HCT116 (cell line): ENCODE data around the gene PARG. TPM values are rescaled to one million over a fixed set of nuclear protein-coding genes. Genes with fewer than 3 reads are reported as not detected.

Experiments
- ATAC-seq: fragments of 200-7000 bp; cut with Tn5 transposase; 2 replicates; pipeline ENCODE4 v1.9.1; 2020; ENCODE audit warnings: mild to moderate bottlenecking, moderate library complexity
- BruUV-seq: library from RNA; stranded (reverse); fragments of 400-500 nt; replicated peaks from 2 replicates; lab custom pipeline; 2021; lab: Mats Ljungman, UMichigan
- CTCF ChIA-PET: fragments of 300-600 bp; sonication (Branson Sonifier 250); formaldehyde crosslinking; loops from one replicate; lab custom pipeline; 2021; ENCODE audit warnings: antibody characterized with exemption; lab: Charles Lee
- POLR2A ChIA-PET: fragments of 300-600, 350-600 bp; sonication (Branson Sonifier 250); formaldehyde crosslinking; loops from one replicate; lab custom pipeline; 2021; ENCODE audit warnings: antibody characterized with exemption; lab: Charles Lee
- RAD21 ChIA-PET, 2 experiments: fragments of 300-600 bp; sonication (Branson Sonifier 250); formaldehyde crosslinking; loops; one replicate each; lab custom pipeline; 2023; ENCODE audit warnings: low total read pairs in 2 of 2; ENCODE audit not compliant: uncharacterized antibody in 2 of 2, unreplicated experiment in 2 of 2, low non-redundant PET in 1 of 2; lab: Charles Lee
- DNase-seq: peaks from one replicate; pipeline ENCODE4 v3.0.0-alpha.2; 2010; ENCODE audit warnings: low read depth, low spot score
- H2AFZ ChIP-seq: fragments of 200-600 bp; shearing (Covaris generic), sonication (generic); 2 replicates; pipeline ENCODE4 v1.6.1; 2017; ENCODE audit warnings: low read depth, mixed run types, mixed read lengths, antibody characterized with exemption, low read length; ENCODE audit not compliant: poor library complexity, severe bottlenecking
- H3K27ac ChIP-seq: 2 replicates; pipeline ENCODE4 v1.5.1; 2012; ENCODE audit warnings: low read depth, low read length
- H3K27me3 ChIP-seq: fragments of 200-600 bp; sonication (generic); 2 replicates; pipeline ENCODE4 v1.6.1; 2016; ENCODE audit warnings: mixed run types, low read length, mixed read lengths; ENCODE audit not compliant: insufficient read depth
- H3K36me3 ChIP-seq, 2 experiments: fragments of 200-500 bp in 1 of 2; fragments of 200-600 bp in 1 of 2; sonication (Bioruptor generic) in 1 of 2; sonication (generic) in 1 of 2; 2 replicates each; pipeline versions ENCODE4 v1.5.1 to v1.6.1; 2014 to 2016; ENCODE audit warnings: low read length in 2 of 2, inconsistent platforms in 1 of 2, mixed read lengths in 1 of 2, mixed run types in 1 of 2; ENCODE audit not compliant: insufficient read depth in 2 of 2, control insufficient read depth in 1 of 2
- H3K4me1 ChIP-seq, 2 experiments: fragments of 200-600 bp in 1 of 2; sonication (generic) in 1 of 2; 2 replicates each; pipeline versions ENCODE4 v1.5.1 to v1.6.1; 2012 to 2017; ENCODE audit warnings: low read length in 2 of 2, inconsistent platforms in 1 of 2, mild to moderate bottlenecking in 1 of 2, mixed read lengths in 1 of 2, mixed run types in 1 of 2, moderate library complexity in 1 of 2; ENCODE audit not compliant: insufficient read depth in 2 of 2, control insufficient read depth in 1 of 2
- H3K4me2 ChIP-seq: fragments of 200-600 bp; sonication (generic); 2 replicates; pipeline ENCODE4 v1.6.1; 2017; ENCODE audit warnings: mixed run types, low read length, mixed read lengths
- H3K4me3 ChIP-seq, 2 experiments: fragments of 200-600 bp in 1 of 2; sonication (generic) in 1 of 2; replicated peaks in 1 of 2; 2 replicates each; pipeline ENCODE4 v1.5.1; 2011 to 2016; ENCODE audit warnings: low read length in 2 of 2, control low read depth in 1 of 2, low read depth in 1 of 2, mild to moderate bottlenecking in 1 of 2, mixed read lengths in 1 of 2, mixed run types in 1 of 2
- H3K79me2 ChIP-seq: fragments of 200-600 bp; sonication (generic); 2 replicates; pipeline ENCODE4 v1.6.1; 2017; ENCODE audit warnings: mild to moderate bottlenecking, mixed run types, low read length, moderate library complexity, mixed read lengths; ENCODE audit not compliant: insufficient read depth
- H3K9ac ChIP-seq: fragments of 200-600 bp; sonication (generic); 2 replicates; pipeline ENCODE4 v1.6.1; 2016; ENCODE audit warnings: low read length, mixed read lengths
- H3K9me2 ChIP-seq: fragments of 200-600 bp; sonication (generic), shearing (Covaris generic); 2 replicates; pipeline ENCODE4 v1.6.1; 2017; ENCODE audit warnings: mixed run types, mild to moderate bottlenecking, moderate library complexity; ENCODE audit not compliant: insufficient read depth
- H3K9me3 ChIP-seq, 2 experiments: fragments of 200-500 bp in 1 of 2; fragments of 200-600 bp in 1 of 2; sonication (Bioruptor generic) in 1 of 2; sonication (generic) in 1 of 2; 2 replicates each; pipeline ENCODE4 v1.6.1; 2014 to 2017; ENCODE audit warnings: low read length in 2 of 2, mixed read lengths in 2 of 2, inconsistent platforms in 1 of 2, low read depth in 1 of 2, mild to moderate bottlenecking in 1 of 2, mixed run types in 1 of 2, moderate library complexity in 1 of 2; ENCODE audit not compliant: control insufficient read depth in 1 of 2, insufficient read depth in 1 of 2
- H4K20me1 ChIP-seq: fragments of 200-600 bp; sonication (generic), shearing (Covaris generic); 2 replicates; pipeline ENCODE4 v1.6.1; 2017; ENCODE audit warnings: mixed run types, mild to moderate bottlenecking, moderate library complexity; ENCODE audit not compliant: insufficient read depth
- CBX3 ChIP-seq: IDR thresholded peaks from 2 replicates; pipeline ENCODE4 v1.6.1; 2012; ENCODE audit warnings: low read depth
- CEBPB ChIP-seq: IDR thresholded peaks from 2 replicates; pipeline ENCODE4 v1.6.1; 2012; ENCODE audit warnings: low read depth
- EZH2 ChIP-seq: fragments of 200-600 bp; sonication (generic); IDR thresholded peaks from 2 replicates; pipeline ENCODE4 v1.6.1; 2017; ENCODE audit warnings: antibody characterized with exemption, mixed run types
- RAD21 ChIP-seq: IDR thresholded peaks from 2 replicates; pipeline ENCODE4 v1.6.1; 2012; ENCODE audit warnings: low read depth, mild to moderate bottlenecking
- SIN3A ChIP-seq: IDR thresholded peaks from 2 replicates; pipeline ENCODE4 v1.6.1; 2012; ENCODE audit warnings: low read depth
- SP1 ChIP-seq: IDR thresholded peaks from 2 replicates; pipeline ENCODE4 v1.6.1; 2012; ENCODE audit warnings: low read depth
- TCF7L2 ChIP-seq: IDR thresholded peaks from 2 replicates; pipeline ENCODE4 v1.7.0; 2011; ENCODE audit warnings: borderline replicate concordance, inconsistent platforms; ENCODE audit not compliant: insufficient read depth, insufficient read length; ENCODE audit errors: extremely low read depth
- YY1 ChIP-seq: IDR thresholded peaks from 2 replicates; pipeline ENCODE4 v1.6.1; 2011; ENCODE audit warnings: low read length, low read depth, moderate library complexity, mild to moderate bottlenecking; ENCODE audit not compliant: insufficient replicate concordance; ENCODE audit errors: extremely low read depth
- ZNF274 ChIP-seq: fragments of 200-500 bp; sonication (Bioruptor generic); IDR thresholded peaks from 2 replicates; pipeline ENCODE4 v1.6.1; 2014; ENCODE audit warnings: mild to moderate bottlenecking, low read depth, low read length, inconsistent platforms
- intact Hi-C: fragments of 100-400 bp; cut with micrococcal nuclease; formaldehyde crosslinking; loops from 2 replicates; pipeline ENCODE4 v1.10.0; 2022
- total RNA-seq: library from RNA; stranded (reverse); gene quantifications from one replicate; pipeline ENCODE4 v1.2.1, GENCODE V29; 2021; ENCODE audit not compliant: unreplicated experiment
- TF ChIP-seq, protein P1 (sequence below): IDR thresholded peaks from 2 replicates; pipeline ENCODE4 v1.6.1; 2012
- TF ChIP-seq, protein P2 (sequence below), 3 experiments: fragments of 200-600 bp in 1 of 3; sonication (generic) in 1 of 3; IDR thresholded peaks in 2 of 3; conservative IDR thresholded peaks in 1 of 3; 2 replicates each; pipeline ENCODE4 v1.5.1; 2012 to 2017; ENCODE audit warnings: low read depth in 2 of 3, low read length in 2 of 3, antibody characterized with exemption in 1 of 3, borderline replicate concordance in 1 of 3, control low read depth in 1 of 3, mild to moderate bottlenecking in 1 of 3, mixed read lengths in 1 of 3, mixed run types in 1 of 3, moderate library complexity in 1 of 3; ENCODE audit not compliant: insufficient read depth in 1 of 3
- TF ChIP-seq, protein P3 (sequence below): IDR thresholded peaks from 2 replicates; pipeline ENCODE4 v1.6.1; 2012; ENCODE audit warnings: low read depth

PARG gene
- total RNA-seq, 1 experiment from 2014 or later = 30.4 TPM

DNA sequence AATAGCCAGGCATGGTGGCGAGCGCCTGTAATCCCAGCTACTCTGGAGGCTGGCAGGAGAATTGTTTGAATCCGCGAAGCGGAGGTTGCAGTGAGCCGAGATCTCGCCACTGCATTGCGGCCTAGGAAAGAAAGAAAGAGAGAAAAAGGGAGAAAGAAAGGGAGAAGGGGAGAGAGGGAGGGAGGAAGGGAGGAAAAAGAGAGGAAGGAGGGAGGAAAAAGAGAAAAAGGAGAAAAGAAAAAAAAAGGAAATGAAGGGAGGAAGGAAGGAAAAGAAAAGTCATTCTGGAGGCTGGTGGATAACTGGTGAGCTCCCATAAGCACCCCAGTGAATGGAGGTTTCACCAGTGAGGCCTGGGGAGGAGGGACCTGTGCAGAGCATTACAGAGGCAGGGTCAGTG, 172.1 kb downstream of the PARG start:
- H3K27ac ChIP-seq = no peak overlapping the region
- no peak for DNase-seq
- no peak overlapping the region for H3K4me2 ChIP-seq
- TF ChIP-seq SIN3A = no peak
- TF ChIP-seq, protein P1, sequence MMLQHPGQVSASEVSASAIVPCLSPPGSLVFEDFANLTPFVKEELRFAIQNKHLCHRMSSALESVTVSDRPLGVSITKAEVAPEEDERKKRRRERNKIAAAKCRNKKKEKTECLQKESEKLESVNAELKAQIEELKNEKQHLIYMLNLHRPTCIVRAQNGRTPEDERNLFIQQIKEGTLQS = no peak
- TF ChIP-seq, protein P2, sequence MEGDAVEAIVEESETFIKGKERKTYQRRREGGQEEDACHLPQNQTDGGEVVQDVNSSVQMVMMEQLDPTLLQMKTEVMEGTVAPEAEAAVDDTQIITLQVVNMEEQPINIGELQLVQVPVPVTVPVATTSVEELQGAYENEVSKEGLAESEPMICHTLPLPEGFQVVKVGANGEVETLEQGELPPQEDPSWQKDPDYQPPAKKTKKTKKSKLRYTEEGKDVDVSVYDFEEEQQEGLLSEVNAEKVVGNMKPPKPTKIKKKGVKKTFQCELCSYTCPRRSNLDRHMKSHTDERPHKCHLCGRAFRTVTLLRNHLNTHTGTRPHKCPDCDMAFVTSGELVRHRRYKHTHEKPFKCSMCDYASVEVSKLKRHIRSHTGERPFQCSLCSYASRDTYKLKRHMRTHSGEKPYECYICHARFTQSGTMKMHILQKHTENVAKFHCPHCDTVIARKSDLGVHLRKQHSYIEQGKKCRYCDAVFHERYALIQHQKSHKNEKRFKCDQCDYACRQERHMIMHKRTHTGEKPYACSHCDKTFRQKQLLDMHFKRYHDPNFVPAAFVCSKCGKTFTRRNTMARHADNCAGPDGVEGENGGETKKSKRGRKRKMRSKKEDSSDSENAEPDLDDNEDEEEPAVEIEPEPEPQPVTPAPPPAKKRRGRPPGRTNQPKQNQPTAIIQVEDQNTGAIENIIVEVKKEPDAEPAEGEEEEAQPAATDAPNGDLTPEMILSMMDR (IDR thresholded peaks at IDR 0.05 in 2 of 3, conservative IDR thresholded peaks at IDR 0.05 in 1 of 3; ENCODE audit: borderline replicate concordance in 1 of 3, insufficient read depth in 1 of 3, low read depth in 2 of 3, low read length in 2 of 3) = no peak
- no peak for TF ChIP-seq EZH2
- no peak for TF ChIP-seq SP1
- TF ChIP-seq RAD21 = no peak
- TF ChIP-seq CBX3 = no peak
- TF ChIP-seq, protein P3, sequence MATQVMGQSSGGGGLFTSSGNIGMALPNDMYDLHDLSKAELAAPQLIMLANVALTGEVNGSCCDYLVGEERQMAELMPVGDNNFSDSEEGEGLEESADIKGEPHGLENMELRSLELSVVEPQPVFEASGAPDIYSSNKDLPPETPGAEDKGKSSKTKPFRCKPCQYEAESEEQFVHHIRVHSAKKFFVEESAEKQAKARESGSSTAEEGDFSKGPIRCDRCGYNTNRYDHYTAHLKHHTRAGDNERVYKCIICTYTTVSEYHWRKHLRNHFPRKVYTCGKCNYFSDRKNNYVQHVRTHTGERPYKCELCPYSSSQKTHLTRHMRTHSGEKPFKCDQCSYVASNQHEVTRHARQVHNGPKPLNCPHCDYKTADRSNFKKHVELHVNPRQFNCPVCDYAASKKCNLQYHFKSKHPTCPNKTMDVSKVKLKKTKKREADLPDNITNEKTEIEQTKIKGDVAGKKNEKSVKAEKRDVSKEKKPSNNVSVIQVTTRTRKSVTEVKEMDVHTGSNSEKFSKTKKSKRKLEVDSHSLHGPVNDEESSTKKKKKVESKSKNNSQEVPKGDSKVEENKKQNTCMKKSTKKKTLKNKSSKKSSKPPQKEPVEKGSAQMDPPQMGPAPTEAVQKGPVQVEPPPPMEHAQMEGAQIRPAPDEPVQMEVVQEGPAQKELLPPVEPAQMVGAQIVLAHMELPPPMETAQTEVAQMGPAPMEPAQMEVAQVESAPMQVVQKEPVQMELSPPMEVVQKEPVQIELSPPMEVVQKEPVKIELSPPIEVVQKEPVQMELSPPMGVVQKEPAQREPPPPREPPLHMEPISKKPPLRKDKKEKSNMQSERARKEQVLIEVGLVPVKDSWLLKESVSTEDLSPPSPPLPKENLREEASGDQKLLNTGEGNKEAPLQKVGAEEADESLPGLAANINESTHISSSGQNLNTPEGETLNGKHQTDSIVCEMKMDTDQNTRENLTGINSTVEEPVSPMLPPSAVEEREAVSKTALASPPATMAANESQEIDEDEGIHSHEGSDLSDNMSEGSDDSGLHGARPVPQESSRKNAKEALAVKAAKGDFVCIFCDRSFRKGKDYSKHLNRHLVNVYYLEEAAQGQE = no peak
- no peak for TF ChIP-seq YY1
- TF ChIP-seq CEBPB = no peak
- no peak for TF ChIP-seq ZNF274
- no peak for TF ChIP-seq TCF7L2
- RAD21 ChIA-PET = no interaction called here
- no peaks in the 10 kb centered on the region for H3K36me3 ChIP-seq
- intact Hi-C loops = no loop called here
- H3K9me2 ChIP-seq = no peaks in the 10 kb centered on the region
- H3K9ac ChIP-seq = no peak overlapping the region
- no peaks in the 10 kb centered on the region for H4K20me1 ChIP-seq
- H2AFZ ChIP-seq = no peak overlapping the region
- no peak for ATAC-seq
- no peaks in the 10 kb centered on the region for H3K27me3 ChIP-seq
- BruUV-seq = no TSS peak
- POLR2A ChIA-PET = no interaction called here
- no peak overlapping the region for H3K4me3 ChIP-seq
- no peaks in the 10 kb centered on the region for H3K9me3 ChIP-seq
- H3K4me1 ChIP-seq = no peaks in the 10 kb centered on the region
- H3K79me2 ChIP-seq = no peaks in the 10 kb centered on the region
- CTCF ChIA-PET = no interaction called here
